Nephron progenitor cell (in vitro differentiated cells): ENCODE data around the gene B3GALT4.

Experiments
- DNase-seq: peaks from one replicate; pipeline ENCODE4 v3.0.0; 2021
- H3K27ac Mint-ChIP-seq: 2 replicates; pipeline ENCODE4 v1.8.0; 2021; ENCODE audit warnings: mild to moderate bottlenecking, moderate library complexity, mixed read lengths
- H3K27me3 Mint-ChIP-seq: 2 replicates; pipeline ENCODE4 v1.8.0; 2021; ENCODE audit warnings: mild to moderate bottlenecking, low read depth, mixed read lengths; ENCODE audit not compliant: poor library complexity
- H3K36me3 Mint-ChIP-seq: 2 replicates; pipeline ENCODE4 v1.8.0; 2021; ENCODE audit warnings: low read depth, mixed read lengths
- H3K4me1 Mint-ChIP-seq: 2 replicates; pipeline ENCODE4 v1.8.0; 2021; ENCODE audit warnings: mixed read lengths
- H3K4me3 Mint-ChIP-seq: 2 replicates; pipeline ENCODE4 v1.8.0; 2021; ENCODE audit warnings: mild to moderate bottlenecking, moderate library complexity, mixed read lengths
- H3K9me3 Mint-ChIP-seq: 2 replicates; pipeline ENCODE4 v1.8.0; 2021; ENCODE audit warnings: mild to moderate bottlenecking, moderate library complexity, mixed read lengths
- TF ChIP-seq, protein P1 (sequence below): fragments of 200-600 bp; sonication (generic); IDR thresholded peaks from 2 replicates; pipeline ENCODE4 v1.5.0; 2021; ENCODE audit warnings: antibody characterized with exemption

Gene B3GALT4

DNA sequence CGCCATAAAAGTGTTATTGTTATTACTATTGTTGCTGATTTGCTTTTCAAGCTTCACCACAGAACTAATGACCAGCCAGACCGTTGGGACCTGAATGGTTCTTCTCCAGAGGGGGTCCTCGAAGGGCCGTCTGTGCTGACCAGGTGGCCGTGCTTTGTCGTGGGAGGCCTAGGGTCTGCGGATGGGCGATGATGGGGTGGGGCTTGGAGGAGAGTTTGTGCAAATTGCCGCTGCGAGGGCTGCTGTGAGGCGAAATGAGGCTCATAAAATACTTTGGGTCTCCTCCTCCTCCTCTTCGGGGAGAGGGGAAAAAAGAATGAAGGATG lies 46.7 kb downstream of the B3GALT4 start:
- Mint-ChIP-seq H3K4me3 (peak overlapping the region; percentile 93), H3K4me1 (peaks cover 57% of the 10 kb centered on the region), H3K36me3 (peaks cover 22% of the 10 kb centered on the region), H3K27ac (no peak overlapping the region), H3K27me3 (peaks cover 3% of the 10 kb centered on the region), H3K9me3 (no peaks in the 10 kb centered on the region)
- TF ChIP-seq, protein P1, sequence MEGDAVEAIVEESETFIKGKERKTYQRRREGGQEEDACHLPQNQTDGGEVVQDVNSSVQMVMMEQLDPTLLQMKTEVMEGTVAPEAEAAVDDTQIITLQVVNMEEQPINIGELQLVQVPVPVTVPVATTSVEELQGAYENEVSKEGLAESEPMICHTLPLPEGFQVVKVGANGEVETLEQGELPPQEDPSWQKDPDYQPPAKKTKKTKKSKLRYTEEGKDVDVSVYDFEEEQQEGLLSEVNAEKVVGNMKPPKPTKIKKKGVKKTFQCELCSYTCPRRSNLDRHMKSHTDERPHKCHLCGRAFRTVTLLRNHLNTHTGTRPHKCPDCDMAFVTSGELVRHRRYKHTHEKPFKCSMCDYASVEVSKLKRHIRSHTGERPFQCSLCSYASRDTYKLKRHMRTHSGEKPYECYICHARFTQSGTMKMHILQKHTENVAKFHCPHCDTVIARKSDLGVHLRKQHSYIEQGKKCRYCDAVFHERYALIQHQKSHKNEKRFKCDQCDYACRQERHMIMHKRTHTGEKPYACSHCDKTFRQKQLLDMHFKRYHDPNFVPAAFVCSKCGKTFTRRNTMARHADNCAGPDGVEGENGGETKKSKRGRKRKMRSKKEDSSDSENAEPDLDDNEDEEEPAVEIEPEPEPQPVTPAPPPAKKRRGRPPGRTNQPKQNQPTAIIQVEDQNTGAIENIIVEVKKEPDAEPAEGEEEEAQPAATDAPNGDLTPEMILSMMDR: no peak
- DNase-seq: no peak

DNA sequence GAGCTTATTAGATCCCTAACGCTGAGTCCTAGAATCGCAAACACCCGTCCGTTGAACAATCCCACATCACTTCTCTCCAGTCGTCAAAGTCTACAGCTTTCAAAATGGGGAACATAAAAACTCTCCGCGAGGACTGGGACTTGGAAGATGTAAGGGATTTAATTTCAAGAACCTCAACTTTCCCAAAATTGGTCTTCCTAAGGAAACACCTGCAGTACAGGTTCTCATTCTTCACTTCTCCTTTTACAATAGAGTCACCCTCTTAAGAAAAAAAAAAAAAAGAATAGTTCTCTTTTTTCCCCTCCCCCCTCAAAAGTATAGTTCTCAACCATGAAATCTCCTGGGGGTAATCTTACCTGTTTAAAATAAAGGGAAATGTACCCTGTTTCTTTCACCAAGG lies 47.2 kb downstream of the B3GALT4 start:
- no peak for DNase-seq

More for the DNA sequence above, 47.2 kb downstream of the B3GALT4 start:
- no peaks in the 10 kb centered on the region for H3K9me3 Mint-ChIP-seq
- peaks cover 3% of the 10 kb centered on the region for H3K27me3 Mint-ChIP-seq
- H3K27ac Mint-ChIP-seq: no peak overlapping the region
- H3K4me1 Mint-ChIP-seq: peaks cover 52% of the 10 kb centered on the region
- peaks cover 17% of the 10 kb centered on the region for H3K36me3 Mint-ChIP-seq
- peak overlapping the region; percentile 93 for H3K4me3 Mint-ChIP-seq
- TF ChIP-seq, protein P1: no peak
